Gastroesophageal sphincter (tissue), 3 donors: ENCODE measurements around the gene MLLT6.

Source experiments
- POLR2A ChIP-seq, 2 donors: fragments of 450-650 bp; IDR thresholded peaks; one replicate each; pipeline ENCODE4 v1.6.1; 2017; ENCODE audit warnings: antibody characterized with exemption in 2 of 2, mild to moderate bottlenecking in 2 of 2, moderate library complexity in 1 of 2
- TF ChIP-seq, protein P1 (sequence below), 4 experiments: fragments of 200-600 bp in 2 of 4; fragments of 450-650 bp in 2 of 4; sonication (generic) in 1 of 4; IDR thresholded peaks; one replicate each; pipeline ENCODE4 v1.5.1; 2017 to 2019; ENCODE audit warnings: antibody characterized with exemption in 4 of 4, mild to moderate bottlenecking in 2 of 4, moderate library complexity in 2 of 4

DNA sequence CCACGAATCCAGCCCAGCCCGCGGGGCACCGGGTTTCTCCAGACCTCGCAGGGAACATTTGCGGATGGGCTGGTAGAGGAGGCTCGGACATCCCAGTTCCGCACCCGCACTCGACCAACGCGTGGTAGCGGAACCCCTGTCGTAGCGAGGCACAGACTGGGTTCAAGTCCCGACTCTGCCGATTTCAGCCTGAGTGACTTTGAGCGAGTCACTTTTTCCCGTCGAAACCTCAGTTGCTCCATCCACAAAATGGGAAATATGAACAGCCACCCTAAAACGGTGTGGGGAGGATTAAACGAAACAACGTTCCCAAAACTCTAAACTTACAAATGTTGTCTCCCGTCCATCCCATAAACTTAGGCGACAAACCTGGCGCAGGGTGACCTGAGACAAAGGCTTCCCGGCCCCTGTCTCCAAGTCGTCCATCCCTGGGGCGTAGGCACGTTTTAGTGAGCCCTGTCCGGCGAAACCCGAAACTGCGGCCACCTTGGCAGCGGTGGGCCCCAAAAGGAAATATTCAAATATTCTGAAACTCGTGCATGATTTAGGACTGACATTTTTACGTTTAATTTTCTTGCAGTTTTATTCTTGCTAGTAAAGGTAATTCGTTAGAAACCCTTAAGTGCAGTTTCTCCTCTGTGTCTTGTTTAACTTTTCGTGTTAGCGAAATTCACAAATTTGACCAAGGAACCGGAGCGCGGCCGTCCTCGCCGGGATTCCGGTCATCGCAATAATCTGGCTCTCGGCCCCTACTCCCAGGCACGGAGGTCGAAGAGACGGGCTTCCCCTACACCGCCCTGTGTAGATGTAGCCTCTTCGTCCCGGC lies 1.9 kb upstream of the MLLT6 start:
- TF ChIP-seq, protein P1, sequence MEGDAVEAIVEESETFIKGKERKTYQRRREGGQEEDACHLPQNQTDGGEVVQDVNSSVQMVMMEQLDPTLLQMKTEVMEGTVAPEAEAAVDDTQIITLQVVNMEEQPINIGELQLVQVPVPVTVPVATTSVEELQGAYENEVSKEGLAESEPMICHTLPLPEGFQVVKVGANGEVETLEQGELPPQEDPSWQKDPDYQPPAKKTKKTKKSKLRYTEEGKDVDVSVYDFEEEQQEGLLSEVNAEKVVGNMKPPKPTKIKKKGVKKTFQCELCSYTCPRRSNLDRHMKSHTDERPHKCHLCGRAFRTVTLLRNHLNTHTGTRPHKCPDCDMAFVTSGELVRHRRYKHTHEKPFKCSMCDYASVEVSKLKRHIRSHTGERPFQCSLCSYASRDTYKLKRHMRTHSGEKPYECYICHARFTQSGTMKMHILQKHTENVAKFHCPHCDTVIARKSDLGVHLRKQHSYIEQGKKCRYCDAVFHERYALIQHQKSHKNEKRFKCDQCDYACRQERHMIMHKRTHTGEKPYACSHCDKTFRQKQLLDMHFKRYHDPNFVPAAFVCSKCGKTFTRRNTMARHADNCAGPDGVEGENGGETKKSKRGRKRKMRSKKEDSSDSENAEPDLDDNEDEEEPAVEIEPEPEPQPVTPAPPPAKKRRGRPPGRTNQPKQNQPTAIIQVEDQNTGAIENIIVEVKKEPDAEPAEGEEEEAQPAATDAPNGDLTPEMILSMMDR (IDR thresholded peaks at IDR 0.05) = no peak
- TF ChIP-seq POLR2A (IDR thresholded peaks at IDR 0.05) = no peak
